DOHH2 (cell line): ENCODE data around the gene GRM2.

Source experiments
- CTCF ChIP-seq: fragments of 200-600 bp; sonication (generic); IDR thresholded peaks from one replicate; pipeline ENCODE4 v1.5.1; 2014; ENCODE audit warnings: antibody characterized with exemption, mild to moderate bottlenecking, low read depth, low read length; ENCODE audit not compliant: poor library complexity, severe bottlenecking
- EZH2phosphoT487 ChIP-seq: fragments of 200-600 bp; sonication (generic); IDR thresholded peaks from 2 replicates; pipeline ENCODE4 v1.6.1; 2017; ENCODE audit warnings: borderline replicate concordance, mild to moderate bottlenecking, antibody characterized with exemption, low read length, moderate library complexity, mixed read lengths

- TF ChIP-seq CTCF (no peak), EZH2phosphoT487 (no peak)
These were observed 30.7 kb upstream of the GRM2 start for GRCh38 chr3:51676102-51676640.
